HCT116 (cell line): Measurements from ENCODE around the gene THTPA.

Experiments used
- CTCF ChIP-seq, 3 experiments: fragments of 200-600 bp in 1 of 3; sonication (generic) in 1 of 3; IDR thresholded peaks in 2 of 3; conservative IDR thresholded peaks in 1 of 3; 2 replicates each; pipeline ENCODE4 v1.5.1; 2012 to 2017; ENCODE audit warnings: low read depth in 2 of 3, low read length in 2 of 3, antibody characterized with exemption in 1 of 3, borderline replicate concordance in 1 of 3, control low read depth in 1 of 3, mild to moderate bottlenecking in 1 of 3, mixed read lengths in 1 of 3, mixed run types in 1 of 3, moderate library complexity in 1 of 3; ENCODE audit not compliant: insufficient read depth in 1 of 3
- EGR1 ChIP-seq: IDR thresholded peaks from 2 replicates; pipeline ENCODE4 v1.6.1; 2012; ENCODE audit warnings: low read depth
- EZH2 ChIP-seq: fragments of 200-600 bp; sonication (generic); IDR thresholded peaks from 2 replicates; pipeline ENCODE4 v1.6.1; 2017; ENCODE audit warnings: antibody characterized with exemption, mixed run types
- FOSL1 ChIP-seq: IDR thresholded peaks from 2 replicates; pipeline ENCODE4 v1.6.1; 2012; ENCODE audit warnings: low read depth
- POLR2A ChIP-seq: IDR thresholded peaks from 2 replicates; pipeline ENCODE4 v1.7.0; 2011; ENCODE audit warnings: borderline replicate concordance; ENCODE audit not compliant: insufficient read depth, insufficient read length; ENCODE audit errors: extremely low read depth
- POLR2AphosphoS5 ChIP-seq: IDR thresholded peaks from 2 replicates; pipeline ENCODE4 v1.6.1; 2011; ENCODE audit warnings: mild to moderate bottlenecking, low read depth, low read length, moderate library complexity
- RAD21 ChIP-seq: IDR thresholded peaks from 2 replicates; pipeline ENCODE4 v1.6.1; 2012; ENCODE audit warnings: low read depth, mild to moderate bottlenecking
- SIN3A ChIP-seq: IDR thresholded peaks from 2 replicates; pipeline ENCODE4 v1.6.1; 2012; ENCODE audit warnings: low read depth
- ZBTB33 ChIP-seq: IDR thresholded peaks from 2 replicates; pipeline ENCODE4 v1.6.1; 2011; ENCODE audit warnings: mild to moderate bottlenecking, low read length, moderate library complexity; ENCODE audit not compliant: insufficient replicate concordance; ENCODE audit errors: extremely low read depth
- ZNF274 ChIP-seq: fragments of 200-500 bp; sonication (Bioruptor generic); IDR thresholded peaks from 2 replicates; pipeline ENCODE4 v1.6.1; 2014; ENCODE audit warnings: mild to moderate bottlenecking, low read depth, low read length, inconsistent platforms

- TF ChIP-seq CTCF (IDR thresholded peaks at IDR 0.05 in 2 of 3, conservative IDR thresholded peaks at IDR 0.05 in 1 of 3; ENCODE audit: borderline replicate concordance in 1 of 3, insufficient read depth in 1 of 3, low read depth in 2 of 3, low read length in 2 of 3) (no peak), POLR2AphosphoS5 (no peak), ZNF274 (no peak), ZBTB33 (no peak), RAD21 (no peak), EGR1 (no peak), POLR2A (no peak), EZH2 (no peak), FOSL1 (no peak), SIN3A (no peak)
Measured at GRCh38 chr14:23540141-23540469, 16.0 kb upstream of the THTPA start.
